ENCODE data around the gene MYO5A. TPM values are rescaled to one million over a fixed set of nuclear protein-coding genes. Genes with fewer than 3 reads are reported as not detected.

MYO5A gene
- total and polyA plus RNA-seq, 9 donors, result 3.8 to 26.5 (median 15.1) TPM

- 84 to 93% (median 91%) methylated on average over 3 of the region's 3 CpGs for WGBS, 3 donors
- TF ChIP-seq POLR2A (IDR thresholded peaks at IDR 0.05), result no peak
- Histone ChIP-seq H3K27me3 (no peaks in the 10 kb centered on the region), H3K4me3 (no peak overlapping the region), H3K36me3 (no peaks in the 10 kb centered on the region), H3K4me1 (ENCODE audit: insufficient read depth) (no peaks in the 10 kb centered on the region), H3K27ac (no peak overlapping the region), H3K9me3 (no peaks in the 10 kb centered on the region)
- intact Hi-C loops (cut with DNase I), result loop anchor here in 1 of 4 donors (5.0 kb wide), 1 partner anchor 116 kb away; no protein-coding TSS in a partner anchor
- no peak for DNase-seq
Measured at GRCh38 chr15:52405856-52406255, 122.8 kb downstream of the MYO5A start.

GRCh38 chr15:52397118-52397517 lies 131.6 kb downstream of the MYO5A start:
- no peaks in the 10 kb centered on the region for H3K4me1 ChIP-seq (ENCODE audit: insufficient read depth)
- no peak overlapping the region for H3K4me3 ChIP-seq
- no peaks in the 10 kb centered on the region for H3K36me3 ChIP-seq
- TF ChIP-seq EP300 (IDR thresholded peaks at IDR 0.05), result no peak
- TF ChIP-seq POLR2A (IDR thresholded peaks at IDR 0.05), result no peak
- TF ChIP-seq CTCF (IDR thresholded peaks at IDR 0.05), result no peak
- H3K27me3 ChIP-seq, result no peaks in the 10 kb centered on the region
- no peaks in the 10 kb centered on the region for H3K9me3 ChIP-seq
- intact Hi-C loops (cut with DNase I), result no loop called here
- H3K27ac ChIP-seq, result no peak overlapping the region
- WGBS, 3 donors, result 96 to 97% (median 97%) methylated on average over 5 of the region's 5 CpGs
- no peak for DNase-seq

GRCh38 chr15:52394118-52394517 lies 134.6 kb downstream of the MYO5A start:
- no peaks in the 10 kb centered on the region for H3K36me3 ChIP-seq
- H3K4me3 ChIP-seq, result no peak overlapping the region
- no peak for TF ChIP-seq CTCF (IDR thresholded peaks at IDR 0.05)
- no peak for TF ChIP-seq POLR2A (IDR thresholded peaks at IDR 0.05)
- no peak for TF ChIP-seq EP300 (IDR thresholded peaks at IDR 0.05)
- no peak for DNase-seq
- intact Hi-C loops (cut with DNase I), result no loop called here
- no peaks in the 10 kb centered on the region for H3K4me1 ChIP-seq (ENCODE audit: insufficient read depth)
- H3K9me3 ChIP-seq, result no peaks in the 10 kb centered on the region
- H3K27me3 ChIP-seq, result no peaks in the 10 kb centered on the region
- WGBS, 3 donors, result 27 to 42% (median 31%) methylated on average over 3 of the region's 3 CpGs
- H3K27ac ChIP-seq, result no peak overlapping the region

GRCh38 chr15:52392008-52392687 lies 136.5 kb downstream of the MYO5A start:
- no peak for TF ChIP-seq CTCF (IDR thresholded peaks at IDR 0.05)
- TF ChIP-seq EP300 (IDR thresholded peaks at IDR 0.05), result no peak
- TF ChIP-seq POLR2A (IDR thresholded peaks at IDR 0.05), result no peak
- Histone ChIP-seq H3K27ac (no peak overlapping the region), H3K27me3 (no peaks in the 10 kb centered on the region), H3K36me3 (no peaks in the 10 kb centered on the region), H3K4me3 (no peak overlapping the region), H3K4me1 (ENCODE audit: insufficient read depth) (no peaks in the 10 kb centered on the region), H3K9me3 (no peaks in the 10 kb centered on the region)
- DNase-seq, result no peak
- intact Hi-C loops (cut with DNase I), result no loop called here
- 80 to 84% (median 82%) methylated on average over 6 of the region's 6 CpGs for WGBS, 3 donors

- no peaks in the 10 kb centered on the region for H3K4me1 ChIP-seq (ENCODE audit: insufficient read depth)
- no peaks in the 10 kb centered on the region for H3K9me3 ChIP-seq
- 96 to 98% (median 97%) methylated on average over 4 of the region's 4 CpGs for WGBS, 3 donors
- TF ChIP-seq EP300 (IDR thresholded peaks at IDR 0.05) (no peak), POLR2A (IDR thresholded peaks at IDR 0.05) (no peak), CTCF (IDR thresholded peaks at IDR 0.05) (no peak)
- intact Hi-C loops (cut with DNase I), result no loop called here
- no peaks in the 10 kb centered on the region for H3K36me3 ChIP-seq
- DNase-seq, result no peak
- H3K27ac ChIP-seq, result no peak overlapping the region
- H3K4me3 ChIP-seq, result no peak overlapping the region
- H3K27me3 ChIP-seq, result no peaks in the 10 kb centered on the region
Measured at GRCh38 chr15:52391069-52391468, 137.6 kb downstream of the MYO5A start.
